H9 (cell line): ENCODE measurements around the gene TTR. TPM values are rescaled to one million over a fixed set of nuclear protein-coding genes. Genes with fewer than 3 reads are reported as not detected.

ENCODE experiments used
- DNase-seq: peaks from one replicate; pipeline ENCODE4 v3.0.0-alpha.2; 2017
- H2AFZ ChIP-seq: one replicate; pipeline ENCODE4 v1.6.1; 2013; ENCODE audit warnings: mild to moderate bottlenecking, low read length, control low read depth, moderate library complexity
- H2AK5ac ChIP-seq: 2 replicates; pipeline ENCODE4 v1.6.1; 2013; ENCODE audit warnings: low read length, control low read depth, mixed read lengths; ENCODE audit not compliant: insufficient read length
- H2BK120ac ChIP-seq: one replicate; pipeline ENCODE4 v1.6.1; 2013; ENCODE audit warnings: low read depth, mild to moderate bottlenecking, low read length, control low read depth, inconsistent platforms; ENCODE audit not compliant: poor library complexity, severe bottlenecking
- H2BK12ac ChIP-seq: 2 replicates; pipeline ENCODE4 v1.6.1; 2013; ENCODE audit warnings: low read length, control low read depth, mixed read lengths, low read depth; ENCODE audit not compliant: insufficient read length
- H2BK15ac ChIP-seq: 2 replicates; pipeline ENCODE4 v1.6.1; 2013; ENCODE audit warnings: low read depth, low read length, control low read depth
- H2BK20ac ChIP-seq: one replicate; pipeline ENCODE4 v1.6.1; 2013; ENCODE audit warnings: low read depth, mild to moderate bottlenecking, low read length, control low read depth, inconsistent platforms; ENCODE audit not compliant: poor library complexity, severe bottlenecking
- H2BK5ac ChIP-seq: 2 replicates; pipeline ENCODE4 v1.6.1; 2013; ENCODE audit warnings: low read length, control low read depth, mixed read lengths; ENCODE audit not compliant: insufficient read length
- H3K14ac ChIP-seq: 2 replicates; pipeline ENCODE4 v1.6.1; 2013; ENCODE audit warnings: low read length, control low read depth; ENCODE audit not compliant: insufficient read depth
- H3K18ac ChIP-seq: 2 replicates; pipeline ENCODE4 v1.6.1; 2013; ENCODE audit warnings: low read depth, mild to moderate bottlenecking, mixed read lengths, low read length, control low read depth; ENCODE audit not compliant: insufficient read length
- H3K23ac ChIP-seq: 2 replicates; pipeline ENCODE4 v1.6.1; 2013; ENCODE audit warnings: low read length, control low read depth, mixed read lengths, low read depth; ENCODE audit not compliant: insufficient read length
- H3K23me2 ChIP-seq: 2 replicates; pipeline ENCODE4 v1.6.1; 2013; ENCODE audit warnings: low read depth, mild to moderate bottlenecking, mixed read lengths, low read length, control low read depth; ENCODE audit not compliant: insufficient read length, poor library complexity, severe bottlenecking
- H3K27ac ChIP-seq: 2 replicates; pipeline ENCODE4 v1.5.1; 2013; ENCODE audit warnings: low read length, control low read depth, mixed read lengths, low read depth; ENCODE audit not compliant: insufficient read length
- H3K27me3 ChIP-seq: 2 replicates; pipeline ENCODE4 v1.6.1; 2013; ENCODE audit warnings: low read length, control low read depth, inconsistent platforms; ENCODE audit not compliant: insufficient read depth
- H3K4ac ChIP-seq: 2 replicates; pipeline ENCODE4 v1.6.1; 2013; ENCODE audit warnings: low read depth, mild to moderate bottlenecking, control low read depth, inconsistent platforms, low read length, moderate library complexity
- H3K4me1 ChIP-seq: 2 replicates; pipeline ENCODE4 v1.6.1; 2013; ENCODE audit warnings: low read length, control low read depth, inconsistent platforms; ENCODE audit not compliant: insufficient read depth
- H3K4me2 ChIP-seq: 2 replicates; pipeline ENCODE4 v1.6.1; 2013; ENCODE audit warnings: low read length, control low read depth, mixed read lengths; ENCODE audit not compliant: insufficient read length, insufficient read depth
- H3K56ac ChIP-seq: 2 replicates; pipeline ENCODE4 v1.6.1; 2013; ENCODE audit warnings: low read depth, mild to moderate bottlenecking, mixed read lengths, low read length, control low read depth; ENCODE audit not compliant: insufficient read length
- H3K79me1 ChIP-seq: 2 replicates; pipeline ENCODE4 v1.6.1; 2013; ENCODE audit warnings: low read depth, mild to moderate bottlenecking, moderate library complexity, low read length, control low read depth, inconsistent platforms; ENCODE audit not compliant: insufficient read depth, poor library complexity, severe bottlenecking
- H3K79me2 ChIP-seq: 2 replicates; pipeline ENCODE4 v1.6.1; 2013; ENCODE audit warnings: low read length, control low read depth, inconsistent platforms; ENCODE audit not compliant: insufficient read depth
- H3K9ac ChIP-seq: 2 replicates; pipeline ENCODE4 v1.6.1; 2013; ENCODE audit warnings: low read length, control low read depth, mixed read lengths; ENCODE audit not compliant: insufficient read length; ENCODE audit errors: extremely low read depth
- H3K9me3 ChIP-seq: one replicate; pipeline ENCODE4 v1.6.1; 2013; ENCODE audit warnings: low read depth, low read length, inconsistent platforms; ENCODE audit not compliant: control insufficient read depth
- H3T11ph ChIP-seq: one replicate; pipeline ENCODE4 v1.6.1; 2013; ENCODE audit warnings: mild to moderate bottlenecking, low read length, control low read depth, inconsistent platforms
- H4K20me1 ChIP-seq: one replicate; pipeline ENCODE4 v1.6.1; 2013; ENCODE audit not compliant: control insufficient read depth, insufficient read length, insufficient read depth
- H4K5ac ChIP-seq: 2 replicates; pipeline ENCODE4 v1.6.1; 2013; ENCODE audit warnings: low read depth, mild to moderate bottlenecking, mixed read lengths, low read length, control low read depth; ENCODE audit not compliant: insufficient read length
- H4K8ac ChIP-seq: replicated peaks from 2 replicates; pipeline ENCODE4 v1.6.1; 2013; ENCODE audit warnings: low read length, control low read depth, mixed read lengths, low read depth; ENCODE audit not compliant: insufficient read length
- H4K91ac ChIP-seq: 2 replicates; pipeline ENCODE4 v1.6.1; 2013; ENCODE audit warnings: low read depth, mild to moderate bottlenecking, moderate library complexity, mixed read lengths, low read length, control low read depth; ENCODE audit not compliant: insufficient read length
- H3K27ac Mint-ChIP-seq, 3 experiments: 2 replicates in 2 of 3; 3 replicates in 1 of 3; pipeline ENCODE4 v1.8.0; 2020 to 2021; ENCODE audit warnings: mixed read lengths in 3 of 3, mild to moderate bottlenecking in 1 of 3, moderate library complexity in 1 of 3
- H3K27me3 Mint-ChIP-seq: 2 replicates; pipeline ENCODE4 v1.8.0; 2021; ENCODE audit warnings: low read depth, mild to moderate bottlenecking, moderate library complexity, mixed read lengths
- H3K36me3 Mint-ChIP-seq, 3 experiments: 2 replicates in 2 of 3; 3 replicates in 1 of 3; pipeline ENCODE4 v1.8.0; 2020 to 2021; ENCODE audit warnings: low read depth in 3 of 3, mixed read lengths in 3 of 3; ENCODE audit not compliant: insufficient read depth in 1 of 3
- H3K4me1 Mint-ChIP-seq, 2 experiments: 2 replicates each; pipeline ENCODE4 v1.8.0; 2020; ENCODE audit warnings: mixed read lengths in 2 of 2
- H3K4me3 Mint-ChIP-seq, 2 experiments: 2 replicates in 1 of 2; 3 replicates in 1 of 2; pipeline ENCODE4 v1.8.0; 2020 to 2021; ENCODE audit warnings: mild to moderate bottlenecking in 2 of 2, mixed read lengths in 2 of 2, moderate library complexity in 1 of 2
- H3K9me3 Mint-ChIP-seq, 2 experiments: 2 replicates in 1 of 2; 3 replicates in 1 of 2; pipeline ENCODE4 v1.8.0; 2020; ENCODE audit warnings: mild to moderate bottlenecking in 2 of 2, mixed read lengths in 2 of 2, moderate library complexity in 1 of 2
- CTCF ChIP-seq: fragments of 200-600 bp; sonication (generic); conservative IDR thresholded peaks from 3 replicates; pipeline ENCODE4 v1.8.0; 2021; ENCODE audit warnings: antibody characterized with exemption, mild to moderate bottlenecking
- WGBS: extraction: QIAGEN DNeasy Blood & Tissue Kit; methylation state at CpG from one replicate; pipeline ENCODE4 v1.1.7; 2013; ENCODE audit warnings: missing lambda C conversion rate, low lambda C conversion rate, mixed read lengths; ENCODE audit not compliant: insufficient read length; ENCODE audit errors: extremely low coverage; 5-methylcytosine and 5-hydroxymethylcytosine counted together
- total RNA-seq: library from RNA; stranded (reverse); gene quantifications from 2 replicates; pipeline ENCODE4 v1.2.1, GENCODE V29; 2021

TTR gene
- total RNA-seq, 1 experiment from 2014 or later, result not detected

GRCh38 chr18:31590570-31590969, 1.1 kb upstream of the TTR start:
- H3K9me3 ChIP-seq, result no peaks in the 10 kb centered on the region
- H3K27me3 Mint-ChIP-seq, result no peaks in the 10 kb centered on the region
- no peak overlapping the region for H2AK5ac ChIP-seq
- H2BK5ac ChIP-seq, result no peak overlapping the region
- H3K9me3 Mint-ChIP-seq, result no peaks in the 10 kb centered on the region
- H3K4me1 Mint-ChIP-seq, result peaks cover 0 to 2% of the 10 kb centered on the region in 2 experiments; a peak in 1 of 4 replicates
- DNase-seq, result no peak
- no peak overlapping the region for H3K4me3 Mint-ChIP-seq
- no peak for TF ChIP-seq CTCF
- no peak overlapping the region for H4K8ac ChIP-seq
- no peak overlapping the region for H3K56ac ChIP-seq
- no peak overlapping the region for H2BK12ac ChIP-seq
- H2BK20ac ChIP-seq, result no peak overlapping the region
- H4K20me1 ChIP-seq, result no peaks in the 10 kb centered on the region
- H3K14ac ChIP-seq, result no peak overlapping the region
- no CpG with 5 or more reads among the region's 8 CpGs for WGBS
- H3K23ac ChIP-seq, result no peak overlapping the region
- H3K4me1 ChIP-seq, result no peaks in the 10 kb centered on the region
- no peak overlapping the region for H3T11ph ChIP-seq
- no peaks in the 10 kb centered on the region for H3K23me2 ChIP-seq
- no peaks in the 10 kb centered on the region for H3K27me3 ChIP-seq
- no peak overlapping the region for H3K4me2 ChIP-seq
- H4K5ac ChIP-seq, result no peak overlapping the region
- no peak overlapping the region for H2AFZ ChIP-seq
- H2BK15ac ChIP-seq, result no peak overlapping the region
- no peaks in the 10 kb centered on the region for H3K79me2 ChIP-seq
- H4K91ac ChIP-seq, result no peak overlapping the region
- no peak overlapping the region for H2BK120ac ChIP-seq
- H3K36me3 Mint-ChIP-seq, result no peaks in the 10 kb centered on the region
- no peak overlapping the region for H3K4ac ChIP-seq
- H3K18ac ChIP-seq, result no peak overlapping the region
- H3K79me1 ChIP-seq, result no peaks in the 10 kb centered on the region
- H3K9ac ChIP-seq, result no peak overlapping the region
- no peak overlapping the region for H3K27ac Mint-ChIP-seq
- no peak overlapping the region for H3K27ac ChIP-seq
